Measurements from ENCODE around the gene TXNL4B.
A peak's percentile ranks its signal among the peaks of the same experiment; 100 is the strongest.
"Not testable (repeated sequence)": the region's sequence is repeated elsewhere in the genome, so short reads cannot be mapped to it uniquely, and the experiment has no call there.

TXNL4B gene

DNA sequence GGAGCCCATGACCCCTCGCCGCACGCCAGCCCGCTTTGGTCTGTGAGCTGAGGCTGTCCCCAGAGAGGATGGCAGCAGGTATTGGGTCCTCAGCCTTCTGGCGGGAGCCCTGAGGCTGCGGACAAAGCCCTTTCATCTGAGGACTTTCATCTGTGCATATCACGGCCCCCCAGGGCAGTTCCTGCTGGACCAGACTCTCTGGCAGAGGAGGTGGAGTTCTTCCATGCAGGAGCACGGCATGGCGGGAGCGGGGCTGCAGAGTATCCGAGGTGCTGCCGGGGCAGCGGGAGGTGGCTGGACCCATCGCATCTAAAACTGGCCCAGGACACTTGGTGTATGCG lies 19.0 kb upstream of the TXNL4B start:
- no peak for DNase-seq (ENCODE audit: low read depth in 2 of 2)

DNA sequence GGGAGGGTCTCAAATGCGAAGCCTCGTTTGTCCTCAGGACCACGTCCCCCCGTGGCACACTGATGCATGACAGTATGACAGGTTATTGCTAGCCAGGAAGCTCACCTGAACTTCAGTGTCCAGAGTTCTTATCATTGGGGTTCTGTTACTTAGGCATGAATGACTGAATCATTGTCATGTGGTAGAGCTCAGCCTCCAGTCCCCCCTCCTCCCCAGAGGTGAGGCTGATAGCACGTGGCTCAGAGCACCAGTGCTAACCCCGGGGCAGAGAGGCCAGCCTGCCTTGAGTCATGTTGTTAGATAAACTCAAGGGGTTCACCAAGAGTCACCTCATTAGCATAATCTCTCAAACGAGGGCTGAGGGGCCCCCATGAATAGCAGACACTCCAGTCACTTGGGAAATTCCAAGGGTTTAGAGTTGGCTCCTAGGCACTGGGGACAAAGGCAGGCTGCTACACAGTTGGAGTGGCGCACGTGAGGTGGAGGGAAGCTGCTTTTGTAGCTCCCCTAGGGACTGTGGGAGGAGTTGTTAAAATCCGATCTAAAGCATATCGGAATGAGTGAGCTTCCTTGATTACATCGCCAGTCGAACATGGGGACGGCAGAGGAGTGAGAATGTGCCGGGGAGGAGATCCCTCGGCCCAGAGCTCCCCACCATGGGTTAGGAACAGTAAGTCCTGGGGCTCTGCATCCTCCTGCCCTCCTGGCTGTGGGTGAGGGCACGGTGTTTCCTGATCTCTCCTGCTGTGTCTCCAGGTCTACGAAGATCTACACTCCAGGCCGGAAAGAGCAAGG lies 18.4 kb upstream of the TXNL4B start:
- DNase-seq (ENCODE audit: low read depth in 2 of 2): no peak

DNA sequence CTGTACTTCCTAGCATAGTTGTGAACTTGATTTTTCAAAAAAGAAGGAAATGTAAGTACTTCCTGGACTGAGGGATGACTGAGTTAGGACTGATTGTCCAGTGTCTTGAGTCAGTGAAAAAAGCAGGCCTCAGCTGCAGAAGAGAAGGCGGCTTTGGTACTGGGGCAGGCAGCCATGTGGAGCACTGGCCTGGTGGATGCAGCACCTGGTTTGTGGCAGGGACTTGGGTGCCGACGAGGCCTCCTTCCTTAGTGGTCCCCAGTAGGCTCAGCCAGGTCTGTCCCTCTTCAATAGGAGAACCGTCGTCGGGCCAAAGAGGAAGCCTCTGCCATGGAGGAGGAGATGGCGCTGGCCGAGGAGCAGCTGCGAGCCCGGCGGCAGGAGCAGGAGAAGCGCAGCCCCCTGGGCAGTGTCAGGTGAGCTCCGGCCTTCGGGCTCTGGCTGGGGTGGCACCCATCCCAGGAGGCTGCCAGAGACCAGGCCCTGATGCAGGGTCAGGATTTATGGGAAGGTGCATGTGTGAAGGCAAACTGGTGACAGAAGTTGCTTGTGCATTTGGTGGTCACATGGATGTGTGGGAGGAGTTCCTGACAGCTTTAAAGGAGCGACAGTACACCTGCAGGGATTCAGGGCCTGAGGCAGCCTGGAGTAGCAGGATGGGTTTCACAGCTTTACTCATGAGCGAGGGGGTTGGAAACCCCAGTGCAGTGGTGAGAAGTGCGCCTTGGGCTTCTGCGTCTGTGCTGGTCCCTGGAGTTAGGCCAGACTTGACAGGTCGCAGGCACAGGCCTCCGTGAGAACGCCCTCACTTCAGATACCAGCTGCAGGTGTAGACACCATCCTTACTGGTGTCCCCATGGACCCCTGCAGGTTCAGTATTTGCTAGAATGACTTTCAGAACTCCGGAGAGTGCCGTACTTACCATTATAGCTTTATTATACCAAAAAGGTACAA lies 17.5 kb upstream of the TXNL4B start:
- DNase-seq (ENCODE audit: low read depth in 2 of 2): no peak

DNA sequence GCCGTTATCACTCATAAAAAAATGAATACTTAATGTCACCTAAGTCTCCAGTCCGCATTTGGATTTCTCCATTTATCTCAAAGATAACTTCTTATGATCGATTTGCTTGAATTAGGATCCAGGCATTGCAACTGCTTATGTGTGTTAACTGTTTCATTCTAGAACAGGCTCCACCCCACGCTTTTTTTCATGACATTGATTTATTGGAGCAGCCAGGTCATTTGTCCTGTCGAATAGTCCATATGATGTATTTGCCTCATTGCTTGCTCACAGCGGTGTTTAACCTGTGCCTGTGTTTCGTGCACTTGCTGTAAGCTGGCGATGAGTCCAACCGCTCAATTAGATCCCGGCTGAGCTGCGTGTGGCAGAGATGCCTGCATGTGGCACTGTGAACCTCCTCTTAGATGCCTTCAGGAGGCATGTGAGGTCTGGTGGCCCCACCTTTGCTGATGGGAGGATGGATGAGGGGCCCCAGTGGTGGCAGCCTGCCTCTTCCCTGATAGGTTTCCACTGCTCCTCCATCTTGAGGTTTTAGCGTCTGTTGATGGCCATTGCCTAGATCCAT lies 16.6 kb upstream of the TXNL4B start:
- DNase-seq (ENCODE audit: low read depth in 2 of 2): no peak

- DNase-seq (ENCODE audit: low read depth in 2 of 2): no peak
Measured at GRCh38 chr16:72109300-72109699, 15.9 kb upstream of the TXNL4B start.

- no peak for DNase-seq (ENCODE audit: low read depth in 2 of 2)
Measured at GRCh38 chr16:72108353-72109102, 15.1 kb upstream of the TXNL4B start.

DNA sequence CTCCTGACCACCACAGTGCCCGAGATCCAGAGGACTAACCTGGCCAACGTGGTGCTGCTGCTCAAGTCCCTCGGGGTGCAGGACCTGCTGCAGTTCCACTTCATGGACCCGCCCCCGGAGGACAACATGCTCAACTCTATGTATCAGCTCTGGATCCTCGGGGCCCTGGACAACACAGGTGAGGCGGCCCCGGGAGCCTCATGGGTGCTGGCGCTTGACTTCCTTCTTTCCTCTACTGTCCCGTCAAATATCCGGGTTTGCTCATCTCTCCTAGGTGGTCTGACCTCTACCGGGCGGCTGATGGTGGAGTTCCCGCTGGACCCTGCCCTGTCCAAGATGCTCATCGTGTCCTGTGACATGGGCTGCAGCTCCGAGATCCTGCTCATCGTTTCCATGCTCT lies 14.0 kb upstream of the TXNL4B start:
- DNase-seq (ENCODE audit: low read depth in 2 of 2): no peak

GRCh38 chr16:72105978-72106377 lies 12.6 kb upstream of the TXNL4B start:
- no peak for DNase-seq (ENCODE audit: low read depth in 2 of 2)

DNA sequence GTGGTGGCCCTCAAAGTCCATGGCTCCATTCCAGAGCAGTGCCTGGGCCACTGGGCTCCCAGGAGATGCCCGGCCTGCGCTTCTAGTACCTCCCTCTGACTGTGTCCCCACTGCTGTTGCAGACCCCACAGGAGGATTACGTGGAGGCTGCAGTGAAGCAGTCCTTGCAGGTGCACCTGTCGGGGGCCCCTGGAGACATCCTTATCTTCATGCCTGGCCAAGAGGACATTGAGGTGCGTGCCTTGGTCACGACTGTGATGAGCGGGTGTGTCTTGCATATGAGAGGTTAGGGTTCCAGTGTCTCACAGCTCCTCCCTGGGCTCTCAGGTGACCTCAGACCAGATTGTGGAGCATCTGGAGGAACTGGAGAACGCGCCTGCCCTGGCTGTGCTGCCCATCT lies 11.5 kb upstream of the TXNL4B start:
- no peak for DNase-seq (ENCODE audit: low read depth in 2 of 2)

GRCh38 chr16:72101195-72101594 lies 7.8 kb upstream of the TXNL4B start:
- DNase-seq (ENCODE audit: low read depth in 2 of 2): no peak

DNA sequence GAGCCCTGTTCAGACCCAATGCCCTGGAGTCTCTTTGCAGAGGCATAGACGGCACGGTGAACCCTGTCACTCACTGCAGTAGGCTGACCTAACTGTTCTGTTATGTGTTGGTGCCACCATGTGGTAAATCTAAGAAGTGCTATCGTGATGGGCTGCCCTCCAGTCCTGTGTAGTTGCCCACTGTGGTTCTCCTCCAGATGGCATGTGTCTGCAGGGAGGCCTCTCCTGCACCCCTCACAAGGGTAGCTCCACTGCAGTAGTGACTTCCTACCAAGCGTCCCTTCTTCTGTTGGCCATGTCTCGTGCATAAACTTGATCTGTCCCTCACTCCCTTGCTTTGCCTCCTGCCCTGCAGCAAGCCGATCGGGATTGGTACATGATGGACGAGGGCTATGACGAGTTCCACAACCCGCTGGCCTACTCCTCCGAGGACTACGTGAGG lies 6.0 kb upstream of the TXNL4B start:
- DNase-seq (ENCODE audit: low read depth in 2 of 2): peak in 1 of 2 donors; percentile 6

DNA sequence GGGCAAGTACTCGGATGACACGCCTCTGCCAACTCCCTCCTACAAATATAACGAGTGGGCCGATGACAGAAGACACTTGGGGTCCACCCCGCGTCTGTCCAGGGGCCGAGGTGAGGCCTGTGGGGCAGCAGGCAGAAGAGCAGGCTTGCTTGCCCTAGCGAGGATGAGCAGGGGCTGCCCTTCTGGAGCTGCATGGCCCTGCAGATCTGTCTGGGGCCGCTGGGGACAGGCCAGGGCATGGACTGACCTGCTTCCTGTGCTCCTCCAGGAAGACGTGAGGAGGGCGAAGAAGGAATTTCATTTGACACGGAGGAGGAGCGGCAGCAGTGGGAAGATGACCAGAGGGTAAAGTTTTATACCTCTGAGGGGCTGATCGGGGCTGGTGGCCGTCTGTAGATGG lies 5.5 kb upstream of the TXNL4B start:
- DNase-seq (ENCODE audit: low read depth in 2 of 2): no peak

DNA sequence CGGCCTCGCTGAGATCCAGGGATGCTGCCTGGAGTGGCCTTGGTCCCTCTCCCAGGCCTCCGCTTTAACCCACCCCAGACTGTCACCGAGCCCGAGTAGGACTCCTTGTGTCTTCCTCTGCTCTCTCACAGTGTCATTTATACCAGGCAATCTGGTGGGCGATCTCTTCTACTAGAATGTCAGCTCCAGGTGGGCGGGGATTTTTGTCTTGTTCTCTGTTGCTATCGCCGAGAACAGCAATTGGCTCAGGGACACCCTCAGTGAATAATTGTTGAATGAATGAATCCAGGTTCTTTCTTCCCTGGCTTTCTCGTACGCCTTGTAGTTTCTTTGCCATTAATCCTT lies 818 bp upstream of the TXNL4B start:
- DNase-seq (ENCODE audit: low read depth in 2 of 2): peak; percentile 33 to 62

DNA sequence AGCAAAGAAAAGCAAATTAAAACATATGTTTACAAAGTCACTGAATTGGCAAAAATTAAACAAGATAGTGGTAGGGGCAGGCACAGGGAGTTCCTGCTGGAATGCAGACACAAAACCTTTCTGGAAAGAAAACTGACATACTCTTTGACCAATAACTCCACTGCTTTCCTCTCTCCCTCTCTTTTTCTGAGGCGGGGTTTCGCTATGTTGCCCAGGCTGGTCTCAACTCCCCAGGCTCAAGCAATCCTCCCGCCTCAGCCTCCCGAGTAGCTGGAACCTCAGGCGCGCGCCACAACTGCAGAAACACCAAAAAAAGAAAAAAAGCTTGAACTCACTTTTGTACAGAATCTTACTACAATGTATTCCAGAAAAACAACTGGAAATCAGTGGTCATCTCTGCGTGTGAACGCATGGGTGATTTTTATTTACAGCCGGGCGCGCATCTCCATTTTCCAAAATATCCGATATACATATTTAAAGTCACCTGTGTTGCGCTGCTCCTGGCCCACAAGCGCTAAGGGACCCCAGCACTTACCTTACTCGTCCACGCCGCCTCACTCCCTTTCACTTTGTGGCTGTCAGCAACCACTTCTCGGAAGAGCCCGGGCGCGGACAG lies 480 bp downstream of the TXNL4B start:
- no peak for DNase-seq (ENCODE audit: low read depth in 2 of 2)

GRCh38 chr16:72091217-72091616 lies 2.2 kb downstream of the TXNL4B start:
- DNase-seq (ENCODE audit: low read depth in 2 of 2): no peak

DNA sequence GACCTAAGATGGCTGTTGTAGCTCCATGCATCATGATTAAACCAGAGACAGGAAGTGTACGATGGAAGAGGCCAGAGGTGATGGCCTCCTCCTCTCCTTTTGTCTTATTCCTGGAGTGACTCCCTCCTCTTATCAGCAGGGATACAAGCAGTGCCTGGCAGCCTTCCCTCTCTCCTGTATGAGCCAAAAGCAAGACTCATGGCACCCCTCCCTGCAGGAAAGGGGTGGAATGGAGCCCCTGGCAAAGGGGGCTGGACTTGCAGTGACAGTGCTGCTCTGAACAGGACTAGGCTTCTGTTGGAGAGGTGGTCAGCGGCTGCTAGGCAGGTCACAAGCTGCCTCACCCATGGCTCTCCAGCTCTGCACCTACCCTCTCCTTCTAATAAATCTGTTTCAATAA lies 8.4 kb downstream of the TXNL4B start:
- no peak for DNase-seq (ENCODE audit: low read depth in 2 of 2)

GRCh38 chr16:72084445-72084844 lies 9.0 kb downstream of the TXNL4B start:
- DNase-seq (ENCODE audit: low read depth in 2 of 2): no peak

GRCh38 chr16:72083778-72084404 lies 9.5 kb downstream of the TXNL4B start:
- DNase-seq (ENCODE audit: low read depth in 2 of 2): no peak

DNA sequence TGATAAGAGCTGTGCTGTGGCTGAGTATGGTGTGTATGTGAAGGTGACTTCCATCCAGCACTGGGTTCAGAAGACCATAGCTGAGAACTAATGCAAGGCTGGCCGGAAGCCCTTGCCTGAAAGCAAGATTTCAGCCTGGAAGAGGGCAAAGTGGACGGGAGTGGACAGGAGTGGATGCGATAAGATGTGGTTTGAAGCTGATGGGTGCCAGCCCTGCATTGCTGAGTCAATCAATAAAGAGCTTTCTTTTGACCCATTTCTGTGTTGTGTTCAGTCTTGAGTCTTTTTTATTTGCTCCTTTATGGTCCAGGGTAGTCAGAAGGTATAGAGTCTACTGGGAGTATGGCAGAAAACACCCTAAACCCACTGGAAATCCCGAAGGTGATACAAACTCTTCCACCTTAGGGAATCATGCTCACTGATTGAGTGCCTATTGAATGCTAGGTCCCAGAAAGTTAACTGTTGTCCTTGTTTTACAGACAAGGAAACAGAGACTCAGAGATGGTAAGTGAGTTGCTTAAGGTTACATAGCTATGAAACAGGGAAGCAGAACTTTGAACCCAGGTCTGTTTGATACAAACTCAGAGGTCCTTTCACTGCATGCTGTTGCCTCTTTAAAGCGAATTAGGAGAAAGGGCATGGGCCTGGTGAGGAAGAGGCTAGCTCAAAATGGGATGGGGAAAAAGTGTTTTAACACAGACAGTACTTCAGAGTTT lies 16.3 kb downstream of the TXNL4B start:
- not testable (repeated sequence) for DNase-seq (ENCODE audit: low read depth in 2 of 2)

DNA sequence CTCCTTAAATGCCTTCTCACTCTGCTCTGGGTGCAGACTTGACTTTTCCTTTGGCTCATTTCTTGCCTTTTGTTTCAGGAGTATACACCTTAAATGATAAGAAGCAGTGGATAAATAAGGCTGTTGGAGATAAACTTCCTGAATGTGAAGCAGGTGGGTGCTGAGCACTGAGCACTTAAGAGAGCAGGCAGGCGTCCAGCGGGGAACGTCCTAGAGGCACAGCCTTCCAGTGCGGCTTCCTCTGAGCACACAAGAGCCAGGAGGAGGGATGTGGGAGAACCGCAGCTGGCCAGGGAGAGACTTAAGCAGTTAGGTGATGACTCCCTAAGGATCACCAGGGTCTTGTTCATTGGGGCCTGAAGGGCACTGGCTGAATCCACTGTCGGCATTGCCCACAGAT lies 18.4 kb downstream of the TXNL4B start:
- DNase-seq (ENCODE audit: low read depth in 2 of 2): not testable (repeated sequence)
